GM18502 (cell line): ENCODE results near the gene TBC1D8B.
A peak's percentile ranks its signal among the peaks of the same experiment; 100 is the strongest.
"Not testable (repeated sequence)": the region's sequence is repeated elsewhere in the genome, so short reads cannot be mapped to it uniquely, and the experiment has no call there.

Experiments
- ATAC-seq: cut with Tn5 transposase; IDR thresholded peaks from one replicate; pipeline ENCODE4 v1.9.1; 2021; ENCODE audit warnings: mild to moderate bottlenecking; ENCODE audit not compliant: unreplicated experiment, poor library complexity

Gene TBC1D8B

GRCh38 chrX:106802388-106803275 lies at the start of gene TBC1D8B:
Gene TBC1D8B, plus strand, starts transcription at chrX:106802673. Its CDS starts 181 bp downstream, at chrX:106802854.
- peak; percentile 97 for ATAC-seq

- ATAC-seq, result not testable (repeated sequence)
Measured at GRCh38 chrX:106769288-106769687, 33.2 kb upstream of the TBC1D8B start.

- ATAC-seq, result no peak
Measured at GRCh38 chrX:106774981-106775380, 27.5 kb upstream of the TBC1D8B start.

- no peak for ATAC-seq
Measured at GRCh38 chrX:106780264-106780663, 22.2 kb upstream of the TBC1D8B start.

- no peak for ATAC-seq
Measured at GRCh38 chrX:106780664-106781377, 21.7 kb upstream of the TBC1D8B start.

GRCh38 chrX:106783716-106784115 lies 18.8 kb upstream of the TBC1D8B start:
- no peak for ATAC-seq

GRCh38 chrX:106791495-106791894 lies 11.0 kb upstream of the TBC1D8B start:
- ATAC-seq, result no peak

- peak; percentile 19 for ATAC-seq
Measured at GRCh38 chrX:106802063-106802387, 448 bp upstream of the TBC1D8B start.

GRCh38 chrX:106811131-106811910 lies 8.8 kb downstream of the TBC1D8B start:
- ATAC-seq, result no peak

GRCh38 chrX:106812930-106813329 lies 10.5 kb downstream of the TBC1D8B start:
- ATAC-seq, result not testable (repeated sequence)

GRCh38 chrX:106814093-106814492 lies 11.6 kb downstream of the TBC1D8B start:
- not testable (repeated sequence) for ATAC-seq

GRCh38 chrX:106862972-106863688 lies 60.7 kb downstream of the TBC1D8B start:
- peak; percentile 90 for ATAC-seq

- no peak for ATAC-seq
Measured at GRCh38 chrX:106863697-106864096, 61.2 kb downstream of the TBC1D8B start.

GRCh38 chrX:106872796-106873195 lies 70.3 kb downstream of the TBC1D8B start:
- ATAC-seq, result not testable (repeated sequence)

- ATAC-seq, result no peak
Measured at GRCh38 chrX:106874075-106874474, 71.6 kb downstream of the TBC1D8B start.

GRCh38 chrX:106875151-106875550 lies 72.7 kb downstream of the TBC1D8B start:
- ATAC-seq, result no peak

- no peak for ATAC-seq
Measured at GRCh38 chrX:106889468-106889867, 87.0 kb downstream of the TBC1D8B start.

- no peak for ATAC-seq
Measured at GRCh38 chrX:106891762-106892460, 89.4 kb downstream of the TBC1D8B start.

GRCh38 chrX:106894392-106894909 lies 92.0 kb downstream of the TBC1D8B start:
- peak; percentile 83 for ATAC-seq
